ENCODE results near the gene YPEL2. TPM values are rescaled to one million over a fixed set of nuclear protein-coding genes. Genes with fewer than 3 reads are reported as not detected.

Gene YPEL2
- total and polyA plus RNA-seq, 2 of the 13 experiments (the other 11 are each of a cell fraction or from before 2014, with no cell fraction given): 8.5 to 21.1 TPM

DNA sequence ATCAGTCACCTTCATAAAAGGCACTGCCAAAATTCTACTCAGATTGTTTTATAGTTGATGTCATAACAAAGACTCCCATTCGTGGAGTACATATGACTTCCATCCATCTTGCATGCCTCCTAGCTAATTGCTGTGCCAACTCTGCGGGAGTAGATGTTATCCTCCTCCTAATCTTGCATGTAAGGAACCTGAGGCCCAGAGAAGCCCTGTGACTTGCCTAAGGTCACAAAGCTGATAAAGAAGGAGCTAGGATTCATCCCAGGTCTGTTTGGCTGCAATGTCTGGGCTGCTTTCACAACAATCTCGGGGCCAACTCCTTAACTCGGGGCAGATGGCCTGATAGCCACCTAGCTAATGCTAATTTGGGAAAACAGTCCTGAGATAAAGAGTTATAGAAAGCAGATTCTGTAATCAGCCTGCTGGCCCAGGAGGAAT is 87.3 kb downstream of the YPEL2 start:
- DNase-seq (ENCODE audit: low spot score): no peak
- H3K4me3 ChIP-seq (replicated peaks in 1 of 3; ENCODE audit: insufficient read depth in 1 of 3, low read depth in 2 of 3, low read length in 3 of 3): no peak overlapping the region
- no peaks in the 10 kb centered on the region for H3K36me3 ChIP-seq (replicated peaks in 1 of 2; ENCODE audit: control insufficient read depth in 1 of 2, insufficient read depth in 2 of 2, low read length in 2 of 2)
- H3K4me1 ChIP-seq (ENCODE audit: insufficient read depth, low read length): peaks cover 66% of the 10 kb centered on the region
- no peak for TF ChIP-seq KAT7 (CRISPR knock-in tag; IDR thresholded peaks at IDR 0.05; ENCODE audit: borderline replicate concordance)
- intact Hi-C loops (cut with micrococcal nuclease; ENCODE audit: unreplicated experiment) (no loop called here), in situ Hi-C loops (cut with HindIII; ENCODE audit: extremely low pct_ligation_motif_present, low pct_unique_long_range_greater_than_20kb) (no loop called here)
- no peaks in the 10 kb centered on the region for H3K9me3 ChIP-seq (ENCODE audit: low read length)
- H3K4me2 ChIP-seq (ENCODE audit: low read depth, low read length): no peak overlapping the region
- BruUV-seq (replicated peaks): no TSS peak
- no peak for ATAC-seq
- no peak overlapping the region for H2AFZ ChIP-seq (ENCODE audit: low read length)
- 23% methylated on average over 4 of the region's 4 CpGs for WGBS (ENCODE audit: low lambda C conversion rate)
- CTCF ChIA-PET (ENCODE audit: low intra/inter-chr PET ratio, low total read pairs): no interaction called here
- H3K9ac ChIP-seq (ENCODE audit: insufficient read depth, low read depth, low read length): no peak overlapping the region
- H3K79me2 ChIP-seq (ENCODE audit: insufficient read depth, low read length): no peaks in the 10 kb centered on the region
- no peaks in the 10 kb centered on the region for H4K20me1 ChIP-seq (ENCODE audit: insufficient read depth, low read length)
- no peak for FAIRE-seq
- POLR2A ChIA-PET: no interaction called here
- peaks cover 0 to 3% of the 10 kb centered on the region in 2 experiments; a peak in 1 of 5 replicates for H3K27me3 ChIP-seq (ENCODE audit: control insufficient read depth in 1 of 2, insufficient read depth in 2 of 2, low read length in 2 of 2)
- H3K27ac ChIP-seq (ENCODE audit: extremely low read length, insufficient read depth, low read length): no peak overlapping the region

- ATAC-seq (peak; percentile 43), FAIRE-seq (peak; percentile 39), DNase-seq (ENCODE audit: low spot score) (peak; percentile 80)
- in situ Hi-C loops (cut with HindIII; ENCODE audit: extremely low pct_ligation_motif_present, low pct_unique_long_range_greater_than_20kb): loop anchor here (5.0 kb wide), 1 partner anchor 54 kb away; no protein-coding TSS in a partner anchor
- Histone ChIP-seq H3K79me2 (ENCODE audit: insufficient read depth, low read length) (no peaks in the 10 kb centered on the region), H3K27me3 (ENCODE audit: control insufficient read depth in 1 of 2, insufficient read depth in 2 of 2, low read length in 2 of 2) (peaks cover 0 to 3% of the 10 kb centered on the region in 2 experiments; a peak in 1 of 5 replicates), H4K20me1 (ENCODE audit: insufficient read depth, low read length) (no peaks in the 10 kb centered on the region), H3K4me3 (replicated peaks in 1 of 3; ENCODE audit: insufficient read depth in 1 of 3, low read depth in 2 of 3, low read length in 3 of 3) (peak overlapping the region in 1 of 3 experiments; percentile 32; a peak in 2 of 6 replicates), H3K4me1 (ENCODE audit: insufficient read depth, low read length) (peaks cover 77% of the 10 kb centered on the region), H2AFZ (ENCODE audit: low read length) (no peak overlapping the region), H3K4me2 (ENCODE audit: low read depth, low read length) (peak overlapping the region; percentile 75), H3K36me3 (replicated peaks in 1 of 2; ENCODE audit: control insufficient read depth in 1 of 2, insufficient read depth in 2 of 2, low read length in 2 of 2) (no peaks in the 10 kb centered on the region), H3K9me3 (ENCODE audit: low read length) (no peaks in the 10 kb centered on the region), H3K9ac (ENCODE audit: insufficient read depth, low read depth, low read length) (no peak overlapping the region), H3K27ac (ENCODE audit: extremely low read length, insufficient read depth, low read length) (no peak overlapping the region)
- POLR2A ChIA-PET: interaction anchor here (1.0 to 1.3 kb wide), 4 partner anchors 9 to 55 kb away, joined by 3 to 8 read pairs (median 4); no protein-coding TSS in a partner anchor
- WGBS (ENCODE audit: low lambda C conversion rate): 19% methylated on average over 3 of the region's 3 CpGs
- BruUV-seq (replicated peaks): no TSS peak
- CTCF ChIA-PET (ENCODE audit: low intra/inter-chr PET ratio, low total read pairs): no interaction called here
- intact Hi-C loops (cut with micrococcal nuclease; ENCODE audit: unreplicated experiment): loop anchor here (1.0 kb wide), 1 partner anchor 49 kb away; no protein-coding TSS in a partner anchor
- TF ChIP-seq ZNF687 (CRISPR knock-in tag; IDR thresholded peaks at IDR 0.05) (peak; percentile 36; the same call in 1 of the 2 replicates), HNF4A (CRISPR knock-in tag; IDR thresholded peaks at IDR 0.05) (peak; percentile 65), MTA1 (CRISPR knock-in tag; IDR thresholded peaks at IDR 0.05; ENCODE audit: borderline replicate concordance) (peak; percentile 29; the same call in 1 of the 2 replicates), SALL1 (CRISPR knock-in tag; IDR thresholded peaks at IDR 0.05) (peak; percentile 29; the same call in 1 of the 2 replicates), YEATS4 (CRISPR knock-in tag; IDR thresholded peaks at IDR 0.05; ENCODE audit: borderline replicate concordance) (0 out of 2 replicates have a peak, but pooled peaks have one; percentile 39), HMG20A (CRISPR knock-in tag; IDR thresholded peaks at IDR 0.05; ENCODE audit: borderline replicate concordance) (no peak), HOXA3 (CRISPR knock-in tag; IDR thresholded peaks at IDR 0.05) (peak; percentile 11; the same call in 1 of the 2 replicates), ZNF772 (CRISPR knock-in tag; IDR thresholded peaks at IDR 0.05) (no peak), ZNF879 (CRISPR knock-in tag; IDR thresholded peaks at IDR 0.05) (no peak), ZSCAN31 (CRISPR knock-in tag; IDR thresholded peaks at IDR 0.05; ENCODE audit: low read depth) (0 out of 2 replicates have a peak, but pooled peaks have one; percentile 32)
- TF ChIP-seq, protein P1, sequence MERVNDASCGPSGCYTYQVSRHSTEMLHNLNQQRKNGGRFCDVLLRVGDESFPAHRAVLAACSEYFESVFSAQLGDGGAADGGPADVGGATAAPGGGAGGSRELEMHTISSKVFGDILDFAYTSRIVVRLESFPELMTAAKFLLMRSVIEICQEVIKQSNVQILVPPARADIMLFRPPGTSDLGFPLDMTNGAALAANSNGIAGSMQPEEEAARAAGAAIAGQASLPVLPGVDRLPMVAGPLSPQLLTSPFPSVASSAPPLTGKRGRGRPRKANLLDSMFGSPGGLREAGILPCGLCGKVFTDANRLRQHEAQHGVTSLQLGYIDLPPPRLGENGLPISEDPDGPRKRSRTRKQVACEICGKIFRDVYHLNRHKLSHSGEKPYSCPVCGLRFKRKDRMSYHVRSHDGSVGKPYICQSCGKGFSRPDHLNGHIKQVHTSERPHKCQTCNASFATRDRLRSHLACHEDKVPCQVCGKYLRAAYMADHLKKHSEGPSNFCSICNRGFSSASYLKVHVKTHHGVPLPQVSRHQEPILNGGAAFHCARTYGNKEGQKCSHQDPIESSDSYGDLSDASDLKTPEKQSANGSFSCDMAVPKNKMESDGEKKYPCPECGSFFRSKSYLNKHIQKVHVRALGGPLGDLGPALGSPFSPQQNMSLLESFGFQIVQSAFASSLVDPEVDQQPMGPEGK (CRISPR knock-in tag; IDR thresholded peaks at IDR 0.05): peak; percentile 81
These were observed 89.4 kb downstream of the YPEL2 start for GRCh38 chr17:59420901-59421300.
